Keratinocyte (primary cell): Measurements from ENCODE around the gene SDCCAG8. TPM values are rescaled to one million over a fixed set of nuclear protein-coding genes. Genes with fewer than 3 reads are reported as not detected.
A peak's percentile ranks its signal among the peaks of the same experiment; 100 is the strongest.

Experiments
- DNase-seq: peaks from one replicate; pipeline ENCODE4 v3.0.0-alpha.2; 2011; ENCODE audit warnings: low read depth, missing footprints, low spot score
- FAIRE-seq: peaks from 2 replicates; lab custom pipeline; 2011; peaks lifted over from hg19 to GRCh38; lab: Jason Lieb, UNC
- H2AFZ ChIP-seq: 2 replicates; pipeline ENCODE4 v1.6.0; 2012; ENCODE audit warnings: low read length, control low read depth, inconsistent platforms; ENCODE audit not compliant: control insufficient read depth
- H3K27ac ChIP-seq: 2 replicates; pipeline ENCODE4 v1.5.1; 2011; ENCODE audit warnings: low read length; ENCODE audit not compliant: control insufficient read depth, insufficient read depth
- H3K27me3 ChIP-seq: 3 replicates; pipeline ENCODE4 v1.6.0; 2011; ENCODE audit warnings: low read length; ENCODE audit not compliant: control insufficient read depth, insufficient read depth; ENCODE audit errors: extremely low read depth
- H3K36me3 ChIP-seq, 2 experiments: 2 replicates in 1 of 2; 3 replicates in 1 of 2; pipeline ENCODE4 v1.5.1; 2011; ENCODE audit warnings: low read length in 2 of 2, mild to moderate bottlenecking in 1 of 2; ENCODE audit not compliant: control insufficient read depth in 2 of 2, insufficient read depth in 2 of 2; ENCODE audit errors: extremely low read depth in 1 of 2
- H3K4me1 ChIP-seq: 3 replicates; pipeline ENCODE4 v1.5.1; 2011; ENCODE audit warnings: low read length; ENCODE audit not compliant: control insufficient read depth, insufficient read depth; ENCODE audit errors: extremely low read depth
- H3K4me2 ChIP-seq: 3 replicates; pipeline ENCODE4 v1.6.0; 2011; ENCODE audit warnings: low read depth, low read length; ENCODE audit not compliant: control insufficient read depth, insufficient read depth; ENCODE audit errors: extremely low read depth
- H3K4me3 ChIP-seq, 3 experiments: fragments of 200-600 bp in 1 of 3; sonication (generic) in 1 of 3; 2 replicates in 2 of 3; 3 replicates in 1 of 3; pipeline ENCODE4 v1.5.1; 2011 to 2016; ENCODE audit warnings: low read length in 3 of 3, mild to moderate bottlenecking in 3 of 3, control low read depth in 2 of 3, inconsistent platforms in 1 of 3, low read depth in 1 of 3, mixed read lengths in 1 of 3, mixed run types in 1 of 3, moderate library complexity in 1 of 3; ENCODE audit not compliant: control insufficient read depth in 2 of 3, insufficient read depth in 2 of 3; ENCODE audit errors: extremely low read depth in 1 of 3
- H3K79me2 ChIP-seq: 2 replicates; pipeline ENCODE4 v1.6.0; 2012; ENCODE audit warnings: low read length; ENCODE audit not compliant: control insufficient read depth, insufficient read depth
- H3K9ac ChIP-seq: 3 replicates; pipeline ENCODE4 v1.6.0; 2011; ENCODE audit warnings: low read length; ENCODE audit not compliant: control insufficient read depth, insufficient read depth; ENCODE audit errors: extremely low read depth
- H3K9me1 ChIP-seq: 3 replicates; pipeline ENCODE4 v1.6.0; 2011; ENCODE audit warnings: low read length; ENCODE audit not compliant: control insufficient read depth, insufficient read depth; ENCODE audit errors: extremely low read depth
- H3K9me3 ChIP-seq: 2 replicates; pipeline ENCODE4 v1.5.1; 2012; ENCODE audit warnings: low read depth, low read length; ENCODE audit not compliant: control insufficient read depth
- H4K20me1 ChIP-seq: 3 replicates; pipeline ENCODE4 v1.6.0; 2011; ENCODE audit warnings: low read length; ENCODE audit not compliant: control insufficient read depth, insufficient read depth; ENCODE audit errors: extremely low read depth
- EZH2 ChIP-seq: IDR thresholded peaks from one replicate; pipeline ENCODE4 v1.6.1; 2012; ENCODE audit warnings: inconsistent platforms, mild to moderate bottlenecking, low read length, moderate library complexity
- dilution Hi-C: fragments of 300-500 bp; cut with MboI; formaldehyde crosslinking; loops from one replicate; pipeline ENCODE4 v1.7.0; 2020; ENCODE audit warnings: low sequenced_read_pairs; ENCODE audit not compliant: extremely low pct_ligation_motif_present
- polyA plus RNA-seq, 5 experiments: library from polyadenylated mRNA; depleted of rRNA in 3 of 5; stranded (reverse) in 3 of 5; stranded (forward) in 1 of 5; unstranded in 1 of 5; fragments of >200 nt; gene quantifications; 1 replicate in 1 of 5; 2 replicates in 3 of 5; 3 replicates in 1 of 5; pipeline versions ENCODE4 v1.2.1 to v1.2.3, GENCODE V29; 2011 to 2012; ENCODE audit warnings: missing spikeins in 2 of 5, low read depth in 1 of 5, low replicate concordance in 1 of 5
- TF ChIP-seq, protein P1 (sequence below), 3 experiments: IDR thresholded peaks in 1 of 3; conservative IDR thresholded peaks in 1 of 3; optimal IDR thresholded peaks in 1 of 3; 2 replicates in 2 of 3; 3 replicates in 1 of 3; pipeline versions ENCODE3 to v1.5.1; 2011; ENCODE audit warnings: low read length in 3 of 3, mild to moderate bottlenecking in 3 of 3, moderate library complexity in 2 of 3, control low read depth in 1 of 3, inconsistent platforms in 1 of 3; ENCODE audit not compliant: insufficient read depth in 2 of 3; ENCODE audit errors: extremely low read depth in 1 of 3

The SDCCAG8 gene
- polyA plus RNA-seq, 1 donor (not counting 4 experiments of a cell fraction or from before 2014, with no cell fraction given): 61.6 TPM

DNA sequence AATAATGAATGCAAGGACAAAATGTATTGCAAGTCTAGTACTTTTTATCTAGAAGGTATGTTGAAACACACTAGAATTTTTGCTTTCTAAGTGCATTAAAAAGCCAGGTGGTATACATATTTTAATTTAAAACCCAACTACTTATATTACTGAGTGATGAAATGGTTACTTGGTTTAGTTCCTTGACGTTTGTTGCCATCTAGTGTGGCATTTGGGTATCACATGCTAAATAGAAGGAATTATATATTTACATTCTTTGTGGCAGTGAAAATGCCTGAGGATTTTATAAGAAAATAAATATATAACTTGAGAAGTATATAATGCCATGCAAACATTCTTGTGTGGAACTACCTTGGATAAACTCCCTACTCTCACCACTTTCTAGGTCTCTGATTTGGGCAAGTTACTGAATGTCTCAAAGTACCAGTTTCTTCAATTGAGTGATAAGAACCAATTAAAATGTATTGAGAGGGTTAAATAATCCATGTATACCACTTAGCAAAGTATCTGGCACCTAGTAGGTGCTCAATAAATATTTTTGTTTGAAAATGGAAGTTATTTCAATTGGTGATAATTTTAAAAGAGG, 69.6 kb downstream of the SDCCAG8 start:
- no peak for FAIRE-seq

DNA sequence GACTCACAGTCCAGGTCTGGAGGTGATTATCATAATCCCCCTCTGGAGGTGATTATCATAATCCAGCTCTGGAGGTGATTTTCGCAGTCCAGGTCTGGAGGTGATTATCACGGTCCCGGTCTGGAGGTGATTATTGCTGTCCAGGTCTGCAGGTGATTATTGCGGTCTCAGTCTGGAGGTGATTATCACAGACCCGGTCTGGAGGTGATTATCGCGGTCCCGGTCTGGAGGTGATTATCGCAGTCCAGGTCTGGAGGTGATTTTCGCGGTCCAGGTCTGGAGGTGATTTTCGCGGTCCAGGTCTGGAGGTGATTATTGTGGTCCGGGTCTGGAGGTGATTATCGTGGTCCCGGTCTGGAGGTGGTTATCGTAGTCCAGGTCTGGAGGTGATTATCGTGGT, 76.6 kb downstream of the SDCCAG8 start:
- dilution Hi-C loops: no loop called here
- Histone ChIP-seq H3K27ac (no peak overlapping the region), H2AFZ (no peak overlapping the region), H3K36me3 (peaks cover 6 to 9% of the 10 kb centered on the region in 2 experiments), H3K4me2 (no peak overlapping the region), H3K79me2 (no peaks in the 10 kb centered on the region), H3K4me1 (no peaks in the 10 kb centered on the region), H3K9me3 (no peaks in the 10 kb centered on the region), H3K9ac (no peak overlapping the region), H3K4me3 (no peak overlapping the region), H4K20me1 (no peaks in the 10 kb centered on the region), H3K9me1 (no peaks in the 10 kb centered on the region), H3K27me3 (no peaks in the 10 kb centered on the region)
- no peak for TF ChIP-seq EZH2
- TF ChIP-seq, protein P1, sequence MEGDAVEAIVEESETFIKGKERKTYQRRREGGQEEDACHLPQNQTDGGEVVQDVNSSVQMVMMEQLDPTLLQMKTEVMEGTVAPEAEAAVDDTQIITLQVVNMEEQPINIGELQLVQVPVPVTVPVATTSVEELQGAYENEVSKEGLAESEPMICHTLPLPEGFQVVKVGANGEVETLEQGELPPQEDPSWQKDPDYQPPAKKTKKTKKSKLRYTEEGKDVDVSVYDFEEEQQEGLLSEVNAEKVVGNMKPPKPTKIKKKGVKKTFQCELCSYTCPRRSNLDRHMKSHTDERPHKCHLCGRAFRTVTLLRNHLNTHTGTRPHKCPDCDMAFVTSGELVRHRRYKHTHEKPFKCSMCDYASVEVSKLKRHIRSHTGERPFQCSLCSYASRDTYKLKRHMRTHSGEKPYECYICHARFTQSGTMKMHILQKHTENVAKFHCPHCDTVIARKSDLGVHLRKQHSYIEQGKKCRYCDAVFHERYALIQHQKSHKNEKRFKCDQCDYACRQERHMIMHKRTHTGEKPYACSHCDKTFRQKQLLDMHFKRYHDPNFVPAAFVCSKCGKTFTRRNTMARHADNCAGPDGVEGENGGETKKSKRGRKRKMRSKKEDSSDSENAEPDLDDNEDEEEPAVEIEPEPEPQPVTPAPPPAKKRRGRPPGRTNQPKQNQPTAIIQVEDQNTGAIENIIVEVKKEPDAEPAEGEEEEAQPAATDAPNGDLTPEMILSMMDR (optimal IDR thresholded peaks at IDR 0.05 in 1 of 3, IDR thresholded peaks at IDR 0.05 in 1 of 3, conservative IDR thresholded peaks at IDR 0.05 in 1 of 3; ENCODE audit: extremely low read depth in 1 of 3, insufficient read depth in 2 of 3, low read length in 3 of 3): no peak
- DNase-seq (no peak), FAIRE-seq (no peak)

More for the DNA sequence above, 69.6 kb downstream of the SDCCAG8 start:
- DNase-seq: peak; percentile 30
- dilution Hi-C loops: no loop called here
- peaks cover 0 to under 1% of the 10 kb centered on the region in 2 experiments for H3K36me3 ChIP-seq
- H3K9me1 ChIP-seq: no peaks in the 10 kb centered on the region
- no peaks in the 10 kb centered on the region for H3K27me3 ChIP-seq
- H2AFZ ChIP-seq: no peak overlapping the region
- no peaks in the 10 kb centered on the region for H4K20me1 ChIP-seq
- no peak overlapping the region for H3K4me3 ChIP-seq
- TF ChIP-seq, protein P1 (optimal IDR thresholded peaks at IDR 0.05 in 1 of 3, IDR thresholded peaks at IDR 0.05 in 1 of 3, conservative IDR thresholded peaks at IDR 0.05 in 1 of 3; ENCODE audit: extremely low read depth in 1 of 3, insufficient read depth in 2 of 3, low read length in 3 of 3): peak in 2 of 3 experiments; percentile 46 to 53
- no peak for TF ChIP-seq EZH2
- no peak overlapping the region for H3K27ac ChIP-seq
- H3K9ac ChIP-seq: no peak overlapping the region
- H3K79me2 ChIP-seq: no peaks in the 10 kb centered on the region
- H3K4me2 ChIP-seq: no peak overlapping the region
- no peaks in the 10 kb centered on the region for H3K9me3 ChIP-seq
- no peaks in the 10 kb centered on the region for H3K4me1 ChIP-seq
